Activated CD4-positive, CD25-positive, alpha-beta regulatory T cell treated with anti-CD3 and anti-CD28 coated beads, Interleukin-2, amount 50 U/mL, for 72 hours (primary cell): Measurements from ENCODE around the gene CORO6.
A peak's percentile ranks its signal among the peaks of the same experiment; 100 is the strongest.
"Not testable (repeated sequence)": the region's sequence is repeated elsewhere in the genome, so short reads cannot be mapped to it uniquely, and the experiment has no call there.

Experiments used
- DNase-seq: peaks from one replicate; pipeline ENCODE4 v3.0.0; 2021

The CORO6 gene

DNA sequence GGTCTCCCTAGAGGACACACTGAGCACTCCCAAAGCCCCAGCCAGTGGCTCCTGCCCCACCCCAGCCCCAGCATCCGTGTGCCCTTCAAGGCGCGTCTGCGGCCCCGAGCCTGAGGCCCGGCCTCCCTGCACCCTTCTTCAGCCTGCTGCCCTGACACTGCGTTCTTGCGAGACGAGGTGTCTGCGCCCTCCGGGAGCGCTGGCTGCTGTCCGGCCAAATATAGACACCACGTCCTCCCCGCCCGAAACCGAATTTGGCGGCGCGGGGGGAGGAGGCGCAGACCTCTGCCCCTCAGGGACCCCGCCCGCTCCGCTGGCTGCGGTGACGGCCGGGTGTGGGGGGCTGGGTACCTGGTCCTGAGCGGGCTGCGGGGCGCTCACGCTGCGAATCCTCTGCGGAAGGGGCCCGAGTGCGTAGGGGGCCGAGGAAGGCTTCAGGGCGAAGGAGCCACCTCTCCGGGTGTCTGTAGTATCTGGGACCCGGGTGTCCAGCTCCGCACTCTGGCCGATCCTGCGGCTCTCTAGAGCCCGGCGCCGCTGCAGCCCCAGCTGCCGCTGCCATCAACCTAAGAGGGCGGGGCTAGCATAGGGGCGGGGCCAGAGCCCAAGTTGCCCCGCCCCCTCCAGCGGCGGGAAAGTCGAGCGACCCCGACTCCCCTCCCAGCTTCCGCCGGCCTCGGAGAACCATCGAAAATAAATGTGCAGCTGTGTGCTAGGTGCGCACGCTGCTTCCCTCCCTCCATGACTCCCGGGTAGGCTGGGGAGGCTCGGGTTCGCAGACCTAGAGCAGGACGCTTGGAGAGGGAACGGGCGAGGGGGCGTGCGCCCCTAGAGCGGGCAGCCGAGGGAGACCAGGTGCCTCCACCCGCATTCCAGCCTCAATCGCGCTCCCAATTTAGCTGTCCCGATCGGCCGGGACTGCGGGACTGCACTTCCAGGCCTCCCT lies at the start of gene CORO6:
TSS of gene CORO6 (minus strand) at position 576 of the 946 bp plus-strand sequence. CDS start 1,491 bp downstream, outside the sequence.
- peak; percentile 66 for DNase-seq

DNA sequence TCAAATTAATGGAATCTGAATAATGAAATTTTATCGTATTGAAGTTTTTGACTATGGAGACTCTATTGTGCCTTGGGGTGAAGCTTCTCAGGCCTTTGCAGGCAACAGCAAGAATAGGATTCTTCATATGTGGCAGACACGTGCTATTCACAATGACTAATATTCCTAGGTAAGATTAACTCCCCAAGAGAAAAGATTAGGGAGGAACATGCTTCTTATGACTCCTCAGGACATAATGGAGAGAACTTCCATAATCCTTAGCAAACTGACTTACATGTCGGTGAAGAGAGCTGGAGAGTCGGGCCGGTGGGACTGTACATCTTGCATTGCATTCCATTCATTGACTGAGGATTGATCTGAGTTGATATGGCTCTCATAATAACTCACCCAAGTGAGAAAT lies 48.9 kb upstream of the CORO6 start:
- DNase-seq, result no peak

DNA sequence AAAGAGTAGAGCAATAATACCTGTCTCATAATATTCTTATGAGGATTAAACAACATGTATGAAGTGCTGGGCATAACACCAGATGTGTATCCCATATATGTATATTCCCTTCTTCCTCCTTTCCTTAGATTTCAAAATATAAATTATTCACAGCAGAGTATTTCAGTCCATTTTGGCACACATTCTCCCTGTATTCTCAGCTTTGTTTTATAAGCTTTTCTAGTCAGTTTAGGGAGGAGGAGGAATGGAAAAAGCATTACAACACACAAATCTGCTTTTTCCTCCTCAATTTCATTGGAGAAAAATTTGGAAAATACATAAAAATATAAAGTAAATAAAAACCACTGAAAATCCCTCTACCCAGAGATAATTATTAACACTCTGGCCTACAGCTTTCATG lies 46.6 kb upstream of the CORO6 start:
- no peak for DNase-seq

DNA sequence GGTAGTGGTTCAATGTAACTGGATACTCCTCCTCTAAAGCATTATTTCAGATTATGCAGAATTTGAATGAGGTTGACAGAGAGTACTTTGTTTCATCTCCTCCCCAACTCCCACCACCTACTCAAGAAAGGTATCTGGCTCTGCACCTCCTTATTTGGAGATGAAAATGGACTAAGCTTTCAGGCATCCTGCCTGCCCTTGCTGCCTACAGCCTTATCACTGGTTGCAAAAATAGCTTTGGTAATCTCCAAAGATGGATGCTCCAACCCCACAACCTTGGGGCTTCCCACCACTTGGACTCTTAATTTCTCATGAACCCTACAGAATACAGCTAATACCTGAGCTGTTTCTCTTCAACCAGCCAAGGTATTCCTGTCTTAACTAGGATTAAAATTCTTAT lies 45.3 kb upstream of the CORO6 start:
- DNase-seq, result no peak

- no peak for DNase-seq
These were observed 42.7 kb upstream of the CORO6 start for GRCh38 chr17:29665481-29665810.

DNA sequence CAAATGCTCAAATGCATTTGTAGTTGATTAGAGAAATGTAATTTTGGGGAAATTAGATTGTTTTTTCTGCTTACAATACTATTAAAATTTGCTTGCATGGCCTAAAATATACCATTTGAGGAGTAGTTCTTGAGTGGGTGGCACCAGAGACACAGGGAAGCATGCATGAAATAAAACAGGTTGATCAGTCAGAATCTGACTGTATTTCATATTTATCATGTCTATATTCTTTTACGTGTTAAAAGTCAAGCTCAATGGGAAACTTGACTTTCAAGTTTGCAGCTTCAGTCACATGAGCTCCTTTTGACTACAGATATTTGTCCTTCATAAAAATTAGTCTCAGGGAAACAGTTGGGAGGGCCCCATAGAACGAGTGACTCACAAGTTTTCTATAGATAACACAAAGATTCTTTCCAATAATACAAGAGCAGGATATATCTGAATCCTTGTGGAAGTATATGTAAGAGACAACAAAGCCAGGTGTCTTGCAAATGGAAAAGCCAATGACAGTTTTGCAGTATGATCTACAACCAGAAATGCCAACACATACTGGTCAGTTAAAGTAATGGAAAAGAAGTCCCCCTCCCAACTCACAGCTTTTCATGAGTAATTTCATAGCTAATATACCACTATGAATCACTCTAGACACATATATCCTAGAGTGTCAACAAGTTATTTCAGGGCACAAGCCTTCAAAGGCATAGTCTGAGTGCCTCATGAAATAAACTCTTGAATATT lies 42.2 kb upstream of the CORO6 start:
- no peak for DNase-seq

DNA sequence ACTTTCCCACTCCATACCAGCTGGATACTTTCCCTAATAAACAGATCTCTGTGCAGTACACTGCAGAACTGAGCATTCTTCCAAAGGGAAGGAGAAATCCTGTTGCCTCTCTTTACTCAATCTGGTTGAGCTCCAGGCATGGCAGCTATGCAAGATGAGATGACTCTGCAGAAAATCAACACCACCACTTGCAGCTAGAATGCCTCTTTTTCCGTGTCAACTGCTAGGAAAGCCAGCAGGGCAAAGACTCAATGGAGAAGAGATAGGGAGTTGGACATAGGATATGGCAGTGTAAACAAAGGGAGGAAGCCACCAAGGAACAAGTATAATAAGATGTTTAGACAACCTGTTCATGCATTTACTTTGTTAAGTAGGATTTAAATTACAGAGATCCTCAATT lies 40.4 kb upstream of the CORO6 start:
- no peak for DNase-seq

GRCh38 chr17:29661213-29661612 lies 38.5 kb upstream of the CORO6 start:
- DNase-seq, result no peak

DNA sequence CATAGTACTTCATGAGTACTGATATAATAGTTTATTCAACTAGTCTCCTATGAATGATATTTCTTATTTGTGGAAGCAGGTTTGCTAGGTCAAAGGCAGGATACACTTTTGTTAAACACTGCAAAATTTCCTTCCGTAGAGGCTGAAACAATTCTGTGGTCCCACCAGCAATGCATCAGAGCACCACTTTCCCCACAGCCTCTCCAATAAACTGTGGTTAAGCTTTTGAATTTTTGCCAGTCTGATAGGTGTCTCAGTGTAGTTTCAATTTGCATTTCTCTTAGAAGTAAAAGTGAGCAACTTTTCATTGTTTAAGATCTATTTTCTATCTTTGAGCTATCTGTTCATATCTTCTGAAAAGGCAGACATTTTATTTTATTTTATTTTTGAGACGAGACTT lies 36.4 kb upstream of the CORO6 start:
- DNase-seq, result no peak

DNA sequence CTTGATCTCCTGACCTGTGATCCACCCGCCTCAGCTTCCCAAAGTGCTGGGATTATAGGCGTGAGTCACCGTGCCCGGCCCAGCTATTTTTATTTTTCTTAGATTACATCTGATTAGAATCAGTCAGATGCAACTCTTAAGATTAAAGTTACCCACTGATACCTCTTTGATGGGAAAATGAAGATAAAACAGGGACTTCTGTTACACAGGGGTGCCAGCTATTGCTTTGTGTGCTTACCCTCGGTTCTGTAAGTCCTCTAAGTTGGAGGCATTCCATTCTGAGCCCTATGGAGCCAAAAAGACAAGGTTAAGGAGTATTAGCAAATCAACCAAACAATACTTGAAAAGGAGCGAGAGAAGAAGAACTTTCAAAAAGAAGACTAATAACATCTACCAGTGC lies 32.6 kb upstream of the CORO6 start:
- DNase-seq, result no peak

DNA sequence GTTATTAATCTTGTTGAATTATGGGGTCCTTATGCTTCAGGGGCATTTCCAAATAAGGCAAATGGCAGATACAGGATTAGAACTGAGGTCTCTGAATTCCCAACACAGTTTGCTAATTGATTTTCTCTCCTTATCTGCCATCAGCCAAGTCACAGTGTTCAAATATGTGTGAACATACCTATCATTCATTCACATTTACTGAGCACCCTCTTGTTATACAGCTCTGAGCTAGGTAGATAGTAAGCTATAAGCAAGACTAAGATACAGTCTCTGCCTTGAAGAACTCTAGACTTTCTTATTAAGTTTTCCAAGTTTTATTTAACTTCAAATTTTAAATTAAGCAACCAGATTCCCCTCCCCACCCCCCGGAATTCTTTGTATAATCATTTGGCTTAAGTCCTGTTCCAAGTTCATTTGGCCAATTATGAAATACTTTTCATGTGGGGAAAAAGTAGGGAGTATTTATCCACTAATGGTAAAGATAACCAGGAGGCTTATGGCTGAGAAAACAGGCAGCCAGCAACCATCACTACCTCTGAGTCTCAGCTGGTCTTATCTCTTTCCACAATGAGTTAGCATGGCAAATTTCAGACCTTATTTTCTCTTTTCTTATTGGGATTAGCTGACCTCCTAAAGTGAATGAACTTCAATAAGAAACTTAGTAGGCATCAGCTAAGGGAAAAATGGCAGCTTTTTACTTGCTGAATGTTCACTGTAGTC lies 31.4 kb upstream of the CORO6 start:
- DNase-seq, result no peak

GRCh38 chr17:29652976-29653375 lies 30.3 kb upstream of the CORO6 start:
- no peak for DNase-seq

DNA sequence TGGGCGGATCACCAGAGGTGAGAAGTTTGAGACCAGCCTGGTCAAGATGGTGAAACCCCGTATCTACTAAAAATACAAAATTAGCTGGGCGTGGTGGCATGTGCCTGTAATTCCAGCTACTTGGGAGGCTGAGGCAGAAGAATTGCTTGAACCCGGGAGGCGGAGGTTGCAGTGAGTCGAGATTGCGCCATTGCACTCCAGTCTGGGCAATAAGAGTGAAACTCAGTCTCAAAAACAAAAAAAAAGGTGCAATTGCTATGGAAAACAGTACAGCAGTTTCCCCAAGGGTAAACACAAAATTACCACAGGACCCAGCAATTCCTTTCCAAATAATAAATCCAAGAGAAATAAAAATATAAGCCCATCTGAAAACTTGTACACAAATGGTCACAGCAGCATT lies 29.2 kb upstream of the CORO6 start:
- not testable (repeated sequence) for DNase-seq

- no peak for DNase-seq
These were observed 27.7 kb upstream of the CORO6 start for GRCh38 chr17:29650396-29650795.

DNA sequence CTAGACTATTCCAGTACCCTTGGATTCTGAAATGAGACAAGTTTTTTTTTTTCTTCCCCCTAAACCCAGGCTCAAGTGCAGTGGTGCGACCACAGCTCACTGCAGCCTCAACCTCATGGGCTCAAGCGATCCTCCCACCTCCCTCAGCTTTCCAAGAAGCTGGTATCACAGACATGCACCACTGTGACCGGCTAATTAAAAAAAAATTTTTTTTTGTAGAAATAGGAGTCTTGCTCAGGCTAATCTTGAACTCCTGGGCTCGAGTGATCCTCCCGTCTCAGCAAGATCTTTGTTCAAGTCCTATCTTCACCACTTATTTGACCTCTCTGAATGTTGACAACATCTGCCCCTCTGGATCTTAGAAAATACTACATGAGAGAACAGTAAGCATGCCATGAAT lies 26.6 kb upstream of the CORO6 start:
- no peak for DNase-seq

DNA sequence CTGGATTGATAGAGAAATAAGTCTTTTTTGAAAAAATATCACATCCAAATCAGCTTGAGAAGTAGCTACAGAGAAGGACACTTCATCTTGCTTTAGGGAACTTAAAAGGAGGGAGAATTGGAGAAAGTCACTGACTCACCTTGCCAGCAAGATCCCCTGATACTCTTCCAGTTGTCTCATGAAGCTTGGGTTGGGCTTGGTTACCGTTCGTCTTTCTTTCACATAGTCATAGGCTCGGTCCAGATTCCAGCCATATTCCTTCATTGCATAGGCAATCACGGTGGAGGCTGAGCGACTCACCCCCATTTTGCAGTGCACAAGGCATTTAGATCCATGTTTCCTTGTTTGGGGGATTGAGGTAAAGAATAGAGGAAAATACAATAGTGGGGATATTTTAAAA lies 25.3 kb upstream of the CORO6 start:
- DNase-seq, result no peak

DNA sequence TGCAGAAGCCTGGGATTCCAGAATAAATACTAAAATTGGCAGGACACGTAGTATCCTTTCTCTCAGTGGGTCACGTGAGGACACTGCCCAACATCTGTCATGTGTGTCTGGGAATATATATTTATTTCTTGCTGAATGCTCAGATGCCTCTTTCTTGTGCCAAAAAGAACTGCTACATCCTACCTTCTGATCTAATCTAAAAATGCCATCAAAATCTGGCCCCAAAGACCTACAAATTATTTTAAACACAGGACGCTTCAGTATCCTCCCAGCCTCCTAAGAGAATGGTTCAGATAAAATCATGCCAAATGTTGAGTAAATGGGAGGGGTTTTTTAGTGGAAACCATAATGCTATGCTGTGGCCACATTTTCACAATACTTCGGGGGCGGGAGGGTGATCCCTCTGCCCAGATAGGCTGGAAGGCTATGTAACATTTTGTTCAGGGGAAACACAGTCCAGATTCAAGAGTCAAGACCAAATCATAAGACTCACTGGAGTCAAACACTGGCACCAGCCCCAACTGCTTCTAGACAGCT lies 22.9 kb upstream of the CORO6 start:
- no peak for DNase-seq

DNA sequence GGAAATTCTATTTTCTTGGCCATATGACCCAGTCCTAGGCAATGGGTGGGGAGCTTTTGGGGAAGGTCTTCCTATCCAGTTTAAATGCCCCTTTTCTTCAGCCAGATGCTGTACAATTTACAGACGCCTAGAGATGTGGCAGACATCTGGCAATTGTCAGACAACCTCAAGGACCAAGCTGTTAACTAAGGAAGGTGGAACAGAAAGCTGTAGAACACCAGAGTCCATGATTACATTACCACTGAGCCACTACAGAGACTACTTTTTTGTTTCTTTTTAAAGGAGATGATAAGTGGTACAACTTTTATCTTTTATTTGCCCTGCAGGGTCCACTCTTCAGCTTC lies 21.1 kb upstream of the CORO6 start:
- DNase-seq, result no peak

DNA sequence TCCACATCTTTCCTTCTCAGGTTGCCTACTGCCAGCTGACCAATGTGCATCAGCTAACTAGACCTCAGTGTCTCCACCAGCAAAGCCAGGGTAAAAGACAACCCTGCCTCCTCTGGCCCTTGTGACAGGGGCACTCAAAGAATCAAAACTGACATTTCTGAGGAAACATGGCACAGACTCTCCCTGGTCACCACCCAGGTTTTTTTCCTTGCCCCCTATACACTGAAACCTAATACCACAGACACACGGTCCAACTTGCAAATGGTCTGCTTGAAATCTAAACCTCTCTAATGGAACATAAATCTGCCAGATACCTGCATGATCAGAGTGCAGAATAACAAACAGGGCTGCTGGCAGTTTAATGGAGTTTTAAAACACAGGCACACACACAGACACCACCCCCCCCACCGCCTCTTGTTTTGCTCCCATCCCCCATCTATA lies 19.5 kb upstream of the CORO6 start:
- no peak for DNase-seq

DNA sequence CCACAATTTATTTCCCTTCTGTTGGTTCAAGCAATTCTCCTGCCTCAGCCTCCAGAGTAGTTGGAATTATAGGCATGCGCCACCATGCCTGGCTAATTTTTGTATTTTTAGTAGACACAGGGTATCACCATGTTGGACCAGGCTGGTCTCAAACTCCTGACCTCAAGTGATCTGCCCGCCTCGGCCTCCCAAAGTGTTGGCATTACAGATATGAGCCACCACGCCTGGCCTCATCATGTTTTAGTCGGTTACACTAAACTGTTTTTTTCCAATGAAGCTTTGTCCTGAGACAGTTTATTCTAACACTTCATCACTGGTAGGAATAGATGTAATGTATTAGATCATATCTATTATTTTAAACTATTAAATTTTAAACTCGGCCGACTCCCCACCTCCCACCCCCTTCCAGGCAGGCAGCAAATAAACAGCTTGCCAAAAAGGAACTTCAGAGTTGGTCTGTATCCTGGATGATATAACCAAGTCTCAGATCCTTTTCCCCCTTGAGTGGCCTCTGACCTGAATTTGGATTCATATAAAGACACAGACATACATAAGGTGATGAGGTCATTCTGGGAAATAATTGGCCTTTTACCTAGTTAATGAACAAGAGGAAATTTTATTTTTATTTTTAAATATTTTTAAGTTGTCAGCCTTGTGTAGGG lies 18.4 kb upstream of the CORO6 start:
- DNase-seq, result no peak

DNA sequence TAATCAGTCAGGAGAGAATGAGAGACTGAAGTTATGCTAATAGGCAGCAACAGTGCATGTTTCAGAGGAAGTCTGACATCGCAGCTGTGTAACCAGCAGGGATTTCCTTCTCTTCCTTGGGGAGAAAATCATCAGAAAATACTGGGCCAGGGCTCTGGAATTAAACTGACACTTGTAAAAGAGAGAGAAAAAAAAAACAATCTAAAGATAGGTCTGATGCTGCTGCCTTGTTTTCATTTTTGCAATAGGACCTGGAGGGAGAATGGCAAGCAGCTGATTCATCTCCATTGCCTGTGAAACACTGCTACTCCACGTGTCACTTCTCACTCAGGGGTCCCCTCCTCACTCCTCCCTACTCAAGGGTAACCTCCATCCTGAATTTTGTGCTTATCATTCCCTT lies 17.7 kb upstream of the CORO6 start:
- DNase-seq, result no peak

DNA sequence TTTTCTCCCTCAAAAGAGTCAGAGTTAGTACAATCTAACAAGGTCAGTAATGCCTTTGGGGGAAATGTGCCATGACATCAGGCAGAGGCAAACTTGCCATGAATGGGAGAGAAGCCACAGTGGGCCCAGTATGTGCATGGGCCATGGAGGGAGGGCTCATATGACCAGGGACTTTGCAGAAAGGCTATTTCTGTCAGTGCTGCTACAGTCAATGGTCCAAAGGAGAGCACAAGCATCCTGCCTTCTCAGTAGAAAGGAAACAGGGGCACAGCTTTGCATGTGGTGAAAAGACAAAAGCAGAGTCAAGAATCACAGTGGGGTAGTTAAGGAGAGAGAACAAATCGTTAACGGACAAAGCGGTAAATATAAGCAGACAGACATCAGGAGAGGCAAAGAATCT lies 11.2 kb upstream of the CORO6 start:
- no peak for DNase-seq

- DNase-seq, result no peak
These were observed 8.0 kb upstream of the CORO6 start for GRCh38 chr17:29630630-29631193.
